G401 (cell line): ENCODE results near the gene OR6S1. TPM values are rescaled to one million over a fixed set of nuclear protein-coding genes. Genes with fewer than 3 reads are reported as not detected.
"Not testable (repeated sequence)": the region's sequence is repeated elsewhere in the genome, so short reads cannot be mapped to it uniquely, and the experiment has no call there.

Experiments
- DNase-seq: peaks from one replicate; pipeline ENCODE4 v3.0.0-alpha.2; 2015; ENCODE audit warnings: low spot score
- in situ Hi-C: cut with HindIII; loops from 2 replicates; pipeline ENCODE4 v1.10.0; 2016; ENCODE audit warnings: low sequenced_read_pairs, mixed read lengths
- total RNA-seq: library from RNA; depleted of rRNA; stranded (reverse); fragments of >200 nt; shearing (Covaris generic); gene quantifications from 2 replicates; pipeline ENCODE4 v1.2.3, GENCODE V29; 2014

The OR6S1 gene
- total RNA-seq, 1 experiment from 2014 or later: not detected

- DNase-seq: peak; percentile 78
- in situ Hi-C loops: no loop called here
Observed at GRCh38 chr14:20632831-20633691, 8.4 kb downstream of the OR6S1 start.

GRCh38 chr14:20632448-20632830 lies 9.1 kb downstream of the OR6S1 start:
- no peak for DNase-seq
- in situ Hi-C loops: no loop called here

- in situ Hi-C loops: no loop called here
- DNase-seq: peak; percentile 67
Observed at GRCh38 chr14:20631880-20632389, 9.6 kb downstream of the OR6S1 start.

- in situ Hi-C loops: no loop called here
- DNase-seq: peak; percentile 64
Observed at GRCh38 chr14:20631023-20631879, 10.2 kb downstream of the OR6S1 start.

- in situ Hi-C loops: no loop called here
- peak; percentile 76 for DNase-seq
Observed at GRCh38 chr14:20630340-20631022, 11.0 kb downstream of the OR6S1 start.

GRCh38 chr14:20628063-20628854 lies 13.2 kb downstream of the OR6S1 start:
- in situ Hi-C loops: no loop called here
- DNase-seq: no peak

GRCh38 chr14:20627346-20628027 lies 14.0 kb downstream of the OR6S1 start:
- in situ Hi-C loops: no loop called here
- DNase-seq: no peak

GRCh38 chr14:20626274-20626673 lies 15.2 kb downstream of the OR6S1 start:
- no peak for DNase-seq
- in situ Hi-C loops: no loop called here

GRCh38 chr14:20624495-20625070 lies 16.9 kb downstream of the OR6S1 start:
- in situ Hi-C loops: no loop called here
- peak; percentile 25 for DNase-seq

- no peak for DNase-seq
- in situ Hi-C loops: no loop called here
Observed at GRCh38 chr14:20623798-20624197, 17.7 kb downstream of the OR6S1 start.

GRCh38 chr14:20622816-20623291 lies 18.6 kb downstream of the OR6S1 start:
- in situ Hi-C loops: no loop called here

GRCh38 chr14:20620798-20621478 lies 20.6 kb downstream of the OR6S1 start:
- no peak for DNase-seq
- in situ Hi-C loops: no loop called here

More at GRCh38 chr14:20622816-20623291, 18.6 kb downstream of the OR6S1 start:
- no peak for DNase-seq

- DNase-seq: not testable (repeated sequence)
Observed at GRCh38 chr14:20619688-20620087, 21.8 kb downstream of the OR6S1 start.

GRCh38 chr14:20618271-20618749 lies 23.2 kb downstream of the OR6S1 start:
- in situ Hi-C loops: no loop called here
- no peak for DNase-seq

More at GRCh38 chr14:20619688-20620087, 21.8 kb downstream of the OR6S1 start:
- in situ Hi-C loops: not testable (repeated sequence)

GRCh38 chr14:20617138-20618003 lies 24.1 kb downstream of the OR6S1 start:
- in situ Hi-C loops: no loop called here
- DNase-seq: no peak

- in situ Hi-C loops: no loop called here
- no peak for DNase-seq
Observed at GRCh38 chr14:20615996-20616395, 25.5 kb downstream of the OR6S1 start.
